Endothelial cell of umbilical vein (primary cell): ENCODE data around the gene BSG.

Source experiments
- EZH2 ChIP-seq: IDR thresholded peaks from 2 replicates; pipeline ENCODE4 v1.6.1; 2012; ENCODE audit warnings: borderline replicate concordance, low read depth, mild to moderate bottlenecking, moderate library complexity, low read length, inconsistent platforms; ENCODE audit not compliant: severe bottlenecking
- POLR2AphosphoS5 ChIP-seq: IDR thresholded peaks from 2 replicates; pipeline ENCODE4 v1.6.1; 2012; ENCODE audit warnings: low read depth, mild to moderate bottlenecking, control low read depth, low read length, moderate library complexity; ENCODE audit not compliant: insufficient read depth
- TF ChIP-seq, protein P1 (sequence below), 2 donors: IDR thresholded peaks; 1 replicate in 1 of 2; 2 replicates in 1 of 2; pipeline ENCODE4 v1.5.1; 2011; ENCODE audit warnings: low read length in 2 of 2, mild to moderate bottlenecking in 2 of 2, moderate library complexity in 2 of 2, control low read depth in 1 of 2, inconsistent platforms in 1 of 2, low read depth in 1 of 2; ENCODE audit not compliant: insufficient read depth in 1 of 2; ENCODE audit errors: extremely low read depth in 1 of 2

GRCh38 chr19:616062-616700 is 43.8 kb downstream of the BSG start:
- TF ChIP-seq POLR2AphosphoS5 (no peak), EZH2 (no peak)
- TF ChIP-seq, protein P1, sequence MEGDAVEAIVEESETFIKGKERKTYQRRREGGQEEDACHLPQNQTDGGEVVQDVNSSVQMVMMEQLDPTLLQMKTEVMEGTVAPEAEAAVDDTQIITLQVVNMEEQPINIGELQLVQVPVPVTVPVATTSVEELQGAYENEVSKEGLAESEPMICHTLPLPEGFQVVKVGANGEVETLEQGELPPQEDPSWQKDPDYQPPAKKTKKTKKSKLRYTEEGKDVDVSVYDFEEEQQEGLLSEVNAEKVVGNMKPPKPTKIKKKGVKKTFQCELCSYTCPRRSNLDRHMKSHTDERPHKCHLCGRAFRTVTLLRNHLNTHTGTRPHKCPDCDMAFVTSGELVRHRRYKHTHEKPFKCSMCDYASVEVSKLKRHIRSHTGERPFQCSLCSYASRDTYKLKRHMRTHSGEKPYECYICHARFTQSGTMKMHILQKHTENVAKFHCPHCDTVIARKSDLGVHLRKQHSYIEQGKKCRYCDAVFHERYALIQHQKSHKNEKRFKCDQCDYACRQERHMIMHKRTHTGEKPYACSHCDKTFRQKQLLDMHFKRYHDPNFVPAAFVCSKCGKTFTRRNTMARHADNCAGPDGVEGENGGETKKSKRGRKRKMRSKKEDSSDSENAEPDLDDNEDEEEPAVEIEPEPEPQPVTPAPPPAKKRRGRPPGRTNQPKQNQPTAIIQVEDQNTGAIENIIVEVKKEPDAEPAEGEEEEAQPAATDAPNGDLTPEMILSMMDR (IDR thresholded peaks at IDR 0.05; ENCODE audit: extremely low read depth in 1 of 2, insufficient read depth in 1 of 2, low read depth in 1 of 2, low read length in 2 of 2): no peak
